ENCODE measurements around the gene ZCCHC24. TPM values are rescaled to one million over a fixed set of nuclear protein-coding genes. Genes with fewer than 3 reads are reported as not detected.
A peak's percentile ranks its signal among the peaks of the same experiment; 100 is the strongest.

The ZCCHC24 gene
- total and polyA plus RNA-seq, 2 experiments from 2014 or later = 58.0 to 65.4 TPM

- Histone ChIP-seq H3K27me3 (no peaks in the 10 kb centered on the region), H3K36me3 (peaks cover 3% of the 10 kb centered on the region), H3K27ac (peak overlapping the region; percentile 41), H3K4me1 (ENCODE audit: low read depth) (peaks cover 80% of the 10 kb centered on the region), H3K9me3 (ENCODE audit: low read depth) (no peaks in the 10 kb centered on the region), H3K4me3 (no peak overlapping the region)
- no peak for TF ChIP-seq CTCF (IDR thresholded peaks at IDR 0.05; ENCODE audit: low read depth, low read length)
- peak in 1 of 2 donors; percentile 89 for DNase-seq (ENCODE audit: low read depth in 1 of 2, low spot score in 1 of 2)
Observed at GRCh38 chr10:79401015-79401921, 44.2 kb downstream of the ZCCHC24 start.

- Histone ChIP-seq H3K4me1 (ENCODE audit: low read depth) (peaks cover 71% of the 10 kb centered on the region), H3K9me3 (ENCODE audit: low read depth) (no peaks in the 10 kb centered on the region), H3K36me3 (peaks cover 3% of the 10 kb centered on the region), H3K4me3 (no peak overlapping the region), H3K27me3 (no peaks in the 10 kb centered on the region), H3K27ac (peak overlapping the region; percentile 96)
- TF ChIP-seq CTCF (IDR thresholded peaks at IDR 0.05; ENCODE audit: low read depth, low read length) = peak; percentile 82
- DNase-seq (ENCODE audit: low read depth in 1 of 2, low spot score in 1 of 2) = peak; percentile 57 to 76
Observed at GRCh38 chr10:79400146-79401004, 45.0 kb downstream of the ZCCHC24 start.

GRCh38 chr10:79399223-79399831 lies 46.1 kb downstream of the ZCCHC24 start:
- no peak for TF ChIP-seq CTCF (IDR thresholded peaks at IDR 0.05; ENCODE audit: low read depth, low read length)
- H3K9me3 ChIP-seq (ENCODE audit: low read depth) = no peaks in the 10 kb centered on the region
- no peak overlapping the region for H3K4me3 ChIP-seq
- peak; percentile 76 to 99 for DNase-seq (ENCODE audit: low read depth in 1 of 2, low spot score in 1 of 2)
- H3K36me3 ChIP-seq = peaks cover 3% of the 10 kb centered on the region
- peaks cover 60% of the 10 kb centered on the region for H3K4me1 ChIP-seq (ENCODE audit: low read depth)
- H3K27me3 ChIP-seq = no peaks in the 10 kb centered on the region
- peak overlapping the region; percentile 96 for H3K27ac ChIP-seq

GRCh38 chr10:79398642-79399041 lies 46.8 kb downstream of the ZCCHC24 start:
- Histone ChIP-seq H3K36me3 (peaks cover 5% of the 10 kb centered on the region), H3K4me1 (ENCODE audit: low read depth) (peaks cover 54% of the 10 kb centered on the region), H3K27ac (peak overlapping the region; percentile 96), H3K4me3 (no peak overlapping the region), H3K27me3 (no peaks in the 10 kb centered on the region), H3K9me3 (ENCODE audit: low read depth) (no peaks in the 10 kb centered on the region)
- DNase-seq (ENCODE audit: low read depth in 1 of 2, low spot score in 1 of 2) = no peak
- no peak for TF ChIP-seq CTCF (IDR thresholded peaks at IDR 0.05; ENCODE audit: low read depth, low read length)

- Histone ChIP-seq H3K4me3 (no peak overlapping the region), H3K36me3 (peaks cover 5% of the 10 kb centered on the region), H3K4me1 (ENCODE audit: low read depth) (peaks cover 44% of the 10 kb centered on the region), H3K27me3 (no peaks in the 10 kb centered on the region), H3K9me3 (ENCODE audit: low read depth) (no peaks in the 10 kb centered on the region), H3K27ac (peak overlapping the region; percentile 96)
- peak in 1 of 2 donors; percentile 74 for DNase-seq (ENCODE audit: low read depth in 1 of 2, low spot score in 1 of 2)
- TF ChIP-seq CTCF (IDR thresholded peaks at IDR 0.05; ENCODE audit: low read depth, low read length) = no peak
Observed at GRCh38 chr10:79397575-79398303, 47.7 kb downstream of the ZCCHC24 start.

Measured in cardiac muscle cell (in vitro differentiated cells and primary cell).